GM23338 (cell line): ENCODE results near the gene NET1. TPM values are rescaled to one million over a fixed set of nuclear protein-coding genes. Genes with fewer than 3 reads are reported as not detected.

ENCODE experiments used
- ATAC-seq: fragments of 200-7000 bp; cut with Tn5 transposase; 3 replicates; pipeline ENCODE4 v1.9.1; 2020
- DNase-seq: peaks from one replicate; pipeline ENCODE4 v3.0.0-alpha.2; 2015; ENCODE audit warnings: low spot score
- H2AFZ ChIP-seq: fragments of 200-600 bp; sonication (generic); 2 replicates; pipeline ENCODE4 v1.8.0; 2016; ENCODE audit warnings: antibody characterized with exemption, mild to moderate bottlenecking, moderate library complexity
- H3F3A ChIP-seq: fragments of 200-600 bp; sonication (generic); replicated peaks from 2 replicates; pipeline ENCODE4 v1.8.0; 2017; ENCODE audit warnings: antibody characterized with exemption, mixed run types, low read depth
- H3K27ac ChIP-seq: fragments of 200-600 bp; sonication (generic); 2 replicates; pipeline ENCODE4 v1.6.1; 2016; ENCODE audit warnings: low read depth
- H3K27me3 ChIP-seq: fragments of 200-600 bp; sonication (generic); 2 replicates; pipeline ENCODE4 v1.8.0; 2016; ENCODE audit warnings: mild to moderate bottlenecking, mixed run types, moderate library complexity; ENCODE audit not compliant: insufficient read depth
- H3K36me3 ChIP-seq: fragments of 200-600 bp; sonication (generic); 2 replicates; pipeline ENCODE4 v1.8.0; 2016; ENCODE audit warnings: mild to moderate bottlenecking; ENCODE audit not compliant: insufficient read depth
- H3K4me1 ChIP-seq: fragments of 200-600 bp; sonication (generic); 2 replicates; pipeline ENCODE4 v1.8.0; 2016; ENCODE audit warnings: mild to moderate bottlenecking, moderate library complexity; ENCODE audit not compliant: insufficient read depth
- H3K4me2 ChIP-seq: fragments of 200-600 bp; sonication (generic); 2 replicates; pipeline ENCODE4 v1.7.1; 2017; ENCODE audit warnings: mixed run types
- H3K4me3 ChIP-seq: fragments of 200-600 bp; sonication (generic); 2 replicates; pipeline ENCODE4 v1.6.1; 2016; ENCODE audit warnings: mixed run types
- H3K79me2 ChIP-seq: fragments of 200-600 bp; sonication (generic); replicated peaks from 2 replicates; pipeline ENCODE4 v1.8.0; 2017; ENCODE audit warnings: mild to moderate bottlenecking; ENCODE audit not compliant: insufficient read depth
- H3K9me2 ChIP-seq: fragments of 200-600 bp; sonication (generic); 2 replicates; pipeline ENCODE4 v1.8.0; 2017; ENCODE audit not compliant: insufficient read depth
- H4K20me1 ChIP-seq: fragments of 200-600 bp; sonication (generic); replicated peaks from 2 replicates; pipeline ENCODE4 v1.8.0; 2017; ENCODE audit warnings: mild to moderate bottlenecking; ENCODE audit not compliant: insufficient read depth
- H3K27ac Mint-ChIP-seq: 2 replicates; pipeline ENCODE4 v1.8.0; 2020; ENCODE audit warnings: inconsistent platforms, mild to moderate bottlenecking, moderate library complexity, mixed read lengths
- H3K27me3 Mint-ChIP-seq: 3 replicates; pipeline ENCODE4 v1.8.0; 2022; ENCODE audit warnings: low read depth, mild to moderate bottlenecking, moderate library complexity, mixed read lengths, inconsistent platforms; ENCODE audit not compliant: insufficient read depth, poor library complexity
- H3K36me3 Mint-ChIP-seq: 3 replicates; pipeline ENCODE4 v1.8.0; 2021; ENCODE audit warnings: low read depth, mild to moderate bottlenecking, inconsistent platforms, moderate library complexity, mixed read lengths
- H3K4me1 Mint-ChIP-seq: 3 replicates; pipeline ENCODE4 v1.8.0; 2020; ENCODE audit warnings: mild to moderate bottlenecking, inconsistent platforms, mixed read lengths
- H3K4me3 Mint-ChIP-seq: 3 replicates; pipeline ENCODE4 v1.8.0; 2021; ENCODE audit warnings: moderate library complexity, mild to moderate bottlenecking, inconsistent platforms, mixed read lengths
- H3K9me3 Mint-ChIP-seq: 3 replicates; pipeline ENCODE4 v1.8.0; 2020; ENCODE audit warnings: moderate library complexity, mild to moderate bottlenecking, inconsistent platforms, mixed read lengths
- CREB1 ChIP-seq: fragments of 250-450 bp; sonication (Bioruptor Pico); IDR thresholded peaks from 2 replicates; pipeline ENCODE4 v1.5.0; 2020; ENCODE audit warnings: low read depth, mild to moderate bottlenecking, moderate library complexity
- EZH2 ChIP-seq: fragments of 200-600 bp; sonication (generic); IDR thresholded peaks from one replicate; pipeline ENCODE4 v1.8.0; 2017; ENCODE audit warnings: antibody characterized with exemption, mild to moderate bottlenecking, low read depth; ENCODE audit not compliant: unreplicated experiment
- EZH2phosphoT487 ChIP-seq: fragments of 200-600 bp; sonication (generic); IDR thresholded peaks from one replicate; pipeline ENCODE4 v1.8.1; 2018; ENCODE audit warnings: antibody characterized with exemption; ENCODE audit not compliant: unreplicated experiment
- JUNB ChIP-seq: IDR thresholded peaks from one replicate; pipeline ENCODE4 v1.6.1; 2016; ENCODE audit warnings: antibody characterized with exemption; ENCODE audit not compliant: unreplicated experiment
- NANOG ChIP-seq: IDR thresholded peaks from 2 replicates; pipeline ENCODE4 v1.6.1; 2016; ENCODE audit warnings: antibody characterized with exemption, borderline replicate concordance
- POLR2AphosphoS5 ChIP-seq: IDR thresholded peaks from 2 replicates; pipeline ENCODE4 v1.6.1; 2016; ENCODE audit warnings: antibody characterized with exemption, low read depth
- STAT1 ChIP-seq: IDR thresholded peaks from one replicate; pipeline ENCODE4 v1.6.1; 2016; ENCODE audit warnings: antibody characterized with exemption; ENCODE audit not compliant: unreplicated experiment
- ZNF114 ChIP-seq: fragments of 250-450 bp; sonication (Bioruptor Pico); IDR thresholded peaks from 2 replicates; pipeline ENCODE4 v1.5.0; 2020; ENCODE audit warnings: mild to moderate bottlenecking, moderate library complexity
- ZNF331 ChIP-seq: fragments of 250-450 bp; sonication (Bioruptor Pico); IDR thresholded peaks from 2 replicates; pipeline ENCODE4 v1.5.0; 2020; ENCODE audit warnings: low read depth, mild to moderate bottlenecking, moderate library complexity
- polyA plus RNA-seq: library from polyadenylated mRNA; unstranded; fragments of >200 nt; fragmentation: Nextera tagmentation; extraction: Ambion mirVana; gene quantifications from 2 replicates; pipeline ENCODE4 v1.2.1, GENCODE V29; 2016
- total RNA-seq: library from RNA; depleted of rRNA; stranded (reverse); fragments of >200 nt; shearing (Covaris generic); gene quantifications from 2 replicates; pipeline ENCODE4 v1.2.3, GENCODE V29; 2014
- TF ChIP-seq, protein P1 (sequence below): IDR thresholded peaks from 2 replicates; pipeline ENCODE4 v1.6.1; 2016; ENCODE audit warnings: antibody characterized with exemption
- TF ChIP-seq, protein P2 (sequence below), 2 experiments: fragments of 200-600 bp in 1 of 2; sonication (generic) in 1 of 2; conservative IDR thresholded peaks; 2 replicates each; pipeline versions ENCODE4 v1.5.1 to v1.6.1; 2016 to 2017; ENCODE audit warnings: antibody characterized with exemption in 2 of 2, low read depth in 2 of 2, mild to moderate bottlenecking in 2 of 2, moderate library complexity in 1 of 2
- TF ChIP-seq, protein P3 (sequence below): IDR thresholded peaks from one replicate; pipeline ENCODE4 v1.6.1; 2018; ENCODE audit warnings: antibody characterized with exemption; ENCODE audit not compliant: unreplicated experiment
- TF ChIP-seq, protein P4 (sequence below): fragments of 250-450 bp; sonication (Bioruptor Pico); IDR thresholded peaks from 2 replicates; pipeline ENCODE4 v1.5.0; 2020; ENCODE audit warnings: mild to moderate bottlenecking, moderate library complexity

NET1 gene
- total and polyA plus RNA-seq, 2 experiments from 2014 or later: 47.9 to 93.9 TPM

DNA sequence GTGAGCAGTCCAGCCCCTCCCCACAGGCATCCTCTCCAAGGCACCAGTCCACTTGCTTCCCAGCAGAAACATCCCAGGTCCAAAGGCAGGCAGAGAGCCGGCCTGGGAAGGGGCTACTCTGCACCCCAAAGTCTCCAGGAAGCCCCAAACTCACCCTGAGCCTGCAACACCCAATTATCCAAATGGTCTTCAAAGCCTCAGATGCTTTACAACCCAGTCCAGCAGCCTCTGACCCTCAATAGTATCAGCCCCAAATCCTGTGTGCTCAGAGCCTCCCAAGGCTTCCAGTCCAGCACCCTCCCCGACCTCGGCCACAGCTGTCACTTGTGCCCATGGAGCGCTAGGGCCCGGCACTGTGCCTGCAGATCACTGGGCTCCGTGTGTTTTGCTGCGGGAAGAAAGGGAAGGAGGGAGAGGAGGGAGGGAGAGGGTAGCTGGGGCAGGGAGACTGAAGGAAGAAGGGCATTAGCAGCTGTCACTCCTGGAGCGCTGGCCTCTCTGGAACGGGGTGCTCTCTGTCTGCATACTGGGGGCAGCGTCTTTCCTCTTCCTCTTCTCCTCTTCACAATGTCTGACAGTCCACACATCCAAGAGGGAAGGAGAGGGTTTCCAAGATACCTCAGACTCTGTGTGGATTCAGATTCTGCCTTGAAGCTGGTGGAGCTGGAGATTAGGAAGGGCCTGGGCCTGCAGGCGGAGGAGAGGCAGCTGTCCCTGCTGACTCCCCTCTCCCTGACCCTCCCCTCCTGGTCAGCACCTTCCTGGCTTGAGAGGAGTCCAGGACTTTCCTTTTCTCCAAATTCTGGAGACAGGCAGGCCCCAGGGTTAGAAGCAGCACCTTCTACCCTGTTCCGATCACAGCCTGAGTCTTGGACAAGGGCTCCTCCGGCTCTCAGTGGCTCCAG is 73.8 kb downstream of the NET1 start:
- Histone ChIP-seq H3K4me3 (no peak overlapping the region), H3F3A (no peaks in the 10 kb centered on the region), H3K4me2 (no peak overlapping the region), H3K4me1 (no peaks in the 10 kb centered on the region), H4K20me1 (no peaks in the 10 kb centered on the region), H3K9me2 (peaks cover 7% of the 10 kb centered on the region; the same call in 1 of the 2 replicates), H3K27me3 (no peaks in the 10 kb centered on the region), H3K79me2 (no peaks in the 10 kb centered on the region), H3K27ac (no peak overlapping the region), H2AFZ (peak overlapping the region; percentile 81), H3K36me3 (no peaks in the 10 kb centered on the region)
- peaks cover 24% of the 10 kb centered on the region for H3K27me3 Mint-ChIP-seq
- peaks cover 5% of the 10 kb centered on the region; the same call in 1 of the 3 replicates for H3K9me3 Mint-ChIP-seq
- no peaks in the 10 kb centered on the region; the same call in 2 of the 3 replicates for H3K36me3 Mint-ChIP-seq
- no peak overlapping the region; the same call in 2 of the 3 replicates for H3K4me3 Mint-ChIP-seq
- peak; percentile 43 for ATAC-seq
- DNase-seq: no peak
- peaks cover 23% of the 10 kb centered on the region for H3K4me1 Mint-ChIP-seq
- TF ChIP-seq, protein P1, sequence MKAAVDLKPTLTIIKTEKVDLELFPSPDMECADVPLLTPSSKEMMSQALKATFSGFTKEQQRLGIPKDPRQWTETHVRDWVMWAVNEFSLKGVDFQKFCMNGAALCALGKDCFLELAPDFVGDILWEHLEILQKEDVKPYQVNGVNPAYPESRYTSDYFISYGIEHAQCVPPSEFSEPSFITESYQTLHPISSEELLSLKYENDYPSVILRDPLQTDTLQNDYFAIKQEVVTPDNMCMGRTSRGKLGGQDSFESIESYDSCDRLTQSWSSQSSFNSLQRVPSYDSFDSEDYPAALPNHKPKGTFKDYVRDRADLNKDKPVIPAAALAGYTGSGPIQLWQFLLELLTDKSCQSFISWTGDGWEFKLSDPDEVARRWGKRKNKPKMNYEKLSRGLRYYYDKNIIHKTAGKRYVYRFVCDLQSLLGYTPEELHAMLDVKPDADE: no peak
- TF ChIP-seq JUNB (no peak), STAT1 (no peak), CREB1 (no peak), EZH2 (no peak), POLR2AphosphoS5 (no peak), ZNF114 (no peak), ZNF331 (CRISPR knock-in tag) (no peak), EZH2phosphoT487 (no peak), NANOG (no peak)
- TF ChIP-seq, protein P2, sequence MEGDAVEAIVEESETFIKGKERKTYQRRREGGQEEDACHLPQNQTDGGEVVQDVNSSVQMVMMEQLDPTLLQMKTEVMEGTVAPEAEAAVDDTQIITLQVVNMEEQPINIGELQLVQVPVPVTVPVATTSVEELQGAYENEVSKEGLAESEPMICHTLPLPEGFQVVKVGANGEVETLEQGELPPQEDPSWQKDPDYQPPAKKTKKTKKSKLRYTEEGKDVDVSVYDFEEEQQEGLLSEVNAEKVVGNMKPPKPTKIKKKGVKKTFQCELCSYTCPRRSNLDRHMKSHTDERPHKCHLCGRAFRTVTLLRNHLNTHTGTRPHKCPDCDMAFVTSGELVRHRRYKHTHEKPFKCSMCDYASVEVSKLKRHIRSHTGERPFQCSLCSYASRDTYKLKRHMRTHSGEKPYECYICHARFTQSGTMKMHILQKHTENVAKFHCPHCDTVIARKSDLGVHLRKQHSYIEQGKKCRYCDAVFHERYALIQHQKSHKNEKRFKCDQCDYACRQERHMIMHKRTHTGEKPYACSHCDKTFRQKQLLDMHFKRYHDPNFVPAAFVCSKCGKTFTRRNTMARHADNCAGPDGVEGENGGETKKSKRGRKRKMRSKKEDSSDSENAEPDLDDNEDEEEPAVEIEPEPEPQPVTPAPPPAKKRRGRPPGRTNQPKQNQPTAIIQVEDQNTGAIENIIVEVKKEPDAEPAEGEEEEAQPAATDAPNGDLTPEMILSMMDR (conservative IDR thresholded peaks at IDR 0.05; ENCODE audit: low read depth in 2 of 2): no peak
- TF ChIP-seq, protein P3, sequence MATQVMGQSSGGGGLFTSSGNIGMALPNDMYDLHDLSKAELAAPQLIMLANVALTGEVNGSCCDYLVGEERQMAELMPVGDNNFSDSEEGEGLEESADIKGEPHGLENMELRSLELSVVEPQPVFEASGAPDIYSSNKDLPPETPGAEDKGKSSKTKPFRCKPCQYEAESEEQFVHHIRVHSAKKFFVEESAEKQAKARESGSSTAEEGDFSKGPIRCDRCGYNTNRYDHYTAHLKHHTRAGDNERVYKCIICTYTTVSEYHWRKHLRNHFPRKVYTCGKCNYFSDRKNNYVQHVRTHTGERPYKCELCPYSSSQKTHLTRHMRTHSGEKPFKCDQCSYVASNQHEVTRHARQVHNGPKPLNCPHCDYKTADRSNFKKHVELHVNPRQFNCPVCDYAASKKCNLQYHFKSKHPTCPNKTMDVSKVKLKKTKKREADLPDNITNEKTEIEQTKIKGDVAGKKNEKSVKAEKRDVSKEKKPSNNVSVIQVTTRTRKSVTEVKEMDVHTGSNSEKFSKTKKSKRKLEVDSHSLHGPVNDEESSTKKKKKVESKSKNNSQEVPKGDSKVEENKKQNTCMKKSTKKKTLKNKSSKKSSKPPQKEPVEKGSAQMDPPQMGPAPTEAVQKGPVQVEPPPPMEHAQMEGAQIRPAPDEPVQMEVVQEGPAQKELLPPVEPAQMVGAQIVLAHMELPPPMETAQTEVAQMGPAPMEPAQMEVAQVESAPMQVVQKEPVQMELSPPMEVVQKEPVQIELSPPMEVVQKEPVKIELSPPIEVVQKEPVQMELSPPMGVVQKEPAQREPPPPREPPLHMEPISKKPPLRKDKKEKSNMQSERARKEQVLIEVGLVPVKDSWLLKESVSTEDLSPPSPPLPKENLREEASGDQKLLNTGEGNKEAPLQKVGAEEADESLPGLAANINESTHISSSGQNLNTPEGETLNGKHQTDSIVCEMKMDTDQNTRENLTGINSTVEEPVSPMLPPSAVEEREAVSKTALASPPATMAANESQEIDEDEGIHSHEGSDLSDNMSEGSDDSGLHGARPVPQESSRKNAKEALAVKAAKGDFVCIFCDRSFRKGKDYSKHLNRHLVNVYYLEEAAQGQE: no peak
- TF ChIP-seq, protein P4, sequence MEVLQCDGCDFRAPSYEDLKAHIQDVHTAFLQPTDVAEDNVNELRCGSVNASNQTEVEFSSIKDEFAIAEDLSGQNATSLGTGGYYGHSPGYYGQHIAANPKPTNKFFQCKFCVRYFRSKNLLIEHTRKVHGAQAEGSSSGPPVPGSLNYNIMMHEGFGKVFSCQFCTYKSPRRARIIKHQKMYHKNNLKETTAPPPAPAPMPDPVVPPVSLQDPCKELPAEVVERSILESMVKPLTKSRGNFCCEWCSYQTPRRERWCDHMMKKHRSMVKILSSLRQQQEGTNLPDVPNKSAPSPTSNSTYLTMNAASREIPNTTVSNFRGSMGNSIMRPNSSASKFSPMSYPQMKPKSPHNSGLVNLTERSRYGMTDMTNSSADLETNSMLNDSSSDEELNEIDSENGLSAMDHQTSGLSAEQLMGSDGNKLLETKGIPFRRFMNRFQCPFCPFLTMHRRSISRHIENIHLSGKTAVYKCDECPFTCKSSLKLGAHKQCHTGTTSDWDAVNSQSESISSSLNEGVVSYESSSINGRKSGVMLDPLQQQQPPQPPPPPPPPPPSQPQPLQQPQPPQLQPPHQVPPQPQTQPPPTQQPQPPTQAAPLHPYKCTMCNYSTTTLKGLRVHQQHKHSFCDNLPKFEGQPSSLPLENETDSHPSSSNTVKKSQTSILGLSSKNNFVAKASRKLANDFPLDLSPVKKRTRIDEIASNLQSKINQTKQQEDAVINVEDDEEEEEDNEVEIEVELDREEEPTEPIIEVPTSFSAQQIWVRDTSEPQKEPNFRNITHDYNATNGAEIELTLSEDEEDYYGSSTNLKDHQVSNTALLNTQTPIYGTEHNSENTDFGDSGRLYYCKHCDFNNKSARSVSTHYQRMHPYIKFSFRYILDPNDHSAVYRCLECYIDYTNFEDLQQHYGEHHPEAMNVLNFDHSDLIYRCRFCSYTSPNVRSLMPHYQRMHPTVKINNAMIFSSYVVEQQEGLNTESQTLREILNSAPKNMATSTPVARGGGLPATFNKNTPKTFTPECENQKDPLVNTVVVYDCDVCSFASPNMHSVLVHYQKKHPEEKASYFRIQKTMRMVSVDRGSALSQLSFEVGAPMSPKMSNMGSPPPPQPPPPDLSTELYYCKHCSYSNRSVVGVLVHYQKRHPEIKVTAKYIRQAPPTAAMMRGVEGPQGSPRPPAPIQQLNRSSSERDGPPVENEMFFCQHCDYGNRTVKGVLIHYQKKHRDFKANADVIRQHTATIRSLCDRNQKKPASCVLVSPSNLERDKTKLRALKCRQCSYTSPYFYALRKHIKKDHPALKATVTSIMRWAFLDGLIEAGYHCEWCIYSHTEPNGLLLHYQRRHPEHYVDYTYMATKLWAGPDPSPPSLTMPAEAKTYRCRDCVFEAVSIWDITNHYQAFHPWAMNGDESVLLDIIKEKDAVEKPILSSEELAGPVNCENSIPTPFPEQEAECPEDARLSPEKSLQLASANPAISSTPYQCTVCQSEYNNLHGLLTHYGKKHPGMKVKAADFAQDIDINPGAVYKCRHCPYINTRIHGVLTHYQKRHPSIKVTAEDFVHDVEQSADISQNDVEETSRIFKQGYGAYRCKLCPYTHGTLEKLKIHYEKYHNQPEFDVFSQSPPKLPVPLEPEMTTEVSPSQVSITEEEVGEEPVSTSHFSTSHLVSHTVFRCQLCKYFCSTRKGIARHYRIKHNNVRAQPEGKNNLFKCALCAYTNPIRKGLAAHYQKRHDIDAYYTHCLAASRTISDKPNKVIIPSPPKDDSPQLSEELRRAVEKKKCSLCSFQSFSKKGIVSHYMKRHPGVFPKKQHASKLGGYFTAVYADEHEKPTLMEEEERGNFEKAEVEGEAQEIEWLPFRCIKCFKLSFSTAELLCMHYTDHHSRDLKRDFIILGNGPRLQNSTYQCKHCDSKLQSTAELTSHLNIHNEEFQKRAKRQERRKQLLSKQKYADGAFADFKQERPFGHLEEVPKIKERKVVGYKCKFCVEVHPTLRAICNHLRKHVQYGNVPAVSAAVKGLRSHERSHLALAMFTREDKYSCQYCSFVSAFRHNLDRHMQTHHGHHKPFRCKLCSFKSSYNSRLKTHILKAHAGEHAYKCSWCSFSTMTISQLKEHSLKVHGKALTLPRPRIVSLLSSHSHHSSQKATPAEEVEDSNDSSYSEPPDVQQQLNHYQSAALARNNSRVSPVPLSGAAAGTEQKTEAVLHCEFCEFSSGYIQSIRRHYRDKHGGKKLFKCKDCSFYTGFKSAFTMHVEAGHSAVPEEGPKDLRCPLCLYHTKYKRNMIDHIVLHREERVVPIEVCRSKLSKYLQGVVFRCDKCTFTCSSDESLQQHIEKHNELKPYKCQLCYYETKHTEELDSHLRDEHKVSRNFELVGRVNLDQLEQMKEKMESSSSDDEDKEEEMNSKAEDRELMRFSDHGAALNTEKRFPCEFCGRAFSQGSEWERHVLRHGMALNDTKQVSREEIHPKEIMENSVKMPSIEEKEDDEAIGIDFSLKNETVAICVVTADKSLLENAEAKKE (CRISPR knock-in tag): no peak
- no peak overlapping the region for H3K27ac Mint-ChIP-seq
